Measurements from ENCODE around the gene SEPTIN8. TPM values are rescaled to one million over a fixed set of nuclear protein-coding genes. Genes with fewer than 3 reads are reported as not detected.

Gene SEPTIN8
- total and polyA plus RNA-seq, 2 of the 13 experiments (the other 11 are each of a cell fraction or from before 2014, with no cell fraction given), result 41.4 to 49.9 TPM

DNA sequence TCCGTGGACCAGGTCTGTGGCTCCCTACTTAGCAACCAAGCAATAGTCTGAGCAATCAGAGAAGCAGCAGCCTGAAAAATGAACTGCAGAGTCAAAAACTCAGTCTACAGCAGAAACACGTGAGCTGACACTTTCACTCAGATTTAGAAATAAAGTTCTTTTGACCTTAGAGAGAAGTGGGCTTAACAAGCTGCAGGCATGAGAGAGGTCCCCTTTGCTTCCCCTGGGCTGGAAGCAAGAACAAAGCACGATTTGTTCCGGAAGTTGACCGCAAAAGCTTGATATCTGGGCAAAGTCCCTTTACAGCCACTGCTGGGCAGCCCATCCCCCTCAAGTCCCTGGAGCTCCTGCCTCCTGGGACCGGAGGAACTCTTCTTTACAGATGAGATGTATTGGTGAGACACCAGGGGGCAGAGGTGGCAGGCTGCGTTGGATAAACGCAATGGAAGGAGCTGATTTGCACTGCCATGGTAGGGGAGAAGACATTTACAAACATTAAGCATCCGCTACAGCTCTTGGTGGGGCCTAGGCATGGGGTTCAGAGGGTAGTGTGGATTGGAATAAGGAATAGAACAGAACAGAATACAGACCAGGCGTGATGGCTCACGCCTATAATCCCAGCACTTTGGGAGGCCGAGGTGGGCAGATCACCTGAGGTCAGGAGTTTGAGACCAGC, 30.3 kb upstream of the SEPTIN8 start (continued):
- TF ChIP-seq, protein P1, sequence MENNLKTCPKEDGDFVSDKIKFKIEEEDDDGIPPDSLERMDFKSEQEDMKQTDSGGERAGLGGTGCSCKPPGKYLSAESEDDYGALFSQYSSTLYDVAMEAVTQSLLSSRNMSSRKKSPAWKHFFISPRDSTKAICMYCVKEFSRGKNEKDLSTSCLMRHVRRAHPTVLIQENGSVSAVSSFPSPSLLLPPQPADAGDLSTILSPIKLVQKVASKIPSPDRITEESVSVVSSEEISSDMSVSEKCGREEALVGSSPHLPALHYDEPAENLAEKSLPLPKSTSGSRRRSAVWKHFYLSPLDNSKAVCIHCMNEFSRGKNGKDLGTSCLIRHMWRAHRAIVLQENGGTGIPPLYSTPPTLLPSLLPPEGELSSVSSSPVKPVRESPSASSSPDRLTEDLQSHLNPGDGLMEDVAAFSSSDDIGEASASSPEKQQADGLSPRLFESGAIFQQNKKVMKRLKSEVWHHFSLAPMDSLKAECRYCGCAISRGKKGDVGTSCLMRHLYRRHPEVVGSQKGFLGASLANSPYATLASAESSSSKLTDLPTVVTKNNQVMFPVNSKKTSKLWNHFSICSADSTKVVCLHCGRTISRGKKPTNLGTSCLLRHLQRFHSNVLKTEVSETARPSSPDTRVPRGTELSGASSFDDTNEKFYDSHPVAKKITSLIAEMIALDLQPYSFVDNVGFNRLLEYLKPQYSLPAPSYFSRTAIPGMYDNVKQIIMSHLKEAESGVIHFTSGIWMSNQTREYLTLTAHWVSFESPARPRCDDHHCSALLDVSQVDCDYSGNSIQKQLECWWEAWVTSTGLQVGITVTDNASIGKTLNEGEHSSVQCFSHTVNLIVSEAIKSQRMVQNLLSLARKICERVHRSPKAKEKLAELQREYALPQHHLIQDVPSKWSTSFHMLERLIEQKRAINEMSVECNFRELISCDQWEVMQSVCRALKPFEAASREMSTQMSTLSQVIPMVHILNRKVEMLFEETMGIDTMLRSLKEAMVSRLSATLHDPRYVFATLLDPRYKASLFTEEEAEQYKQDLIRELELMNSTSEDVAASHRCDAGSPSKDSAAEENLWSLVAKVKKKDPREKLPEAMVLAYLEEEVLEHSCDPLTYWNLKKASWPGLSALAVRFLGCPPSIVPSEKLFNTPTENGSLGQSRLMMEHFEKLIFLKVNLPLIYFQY (CRISPR knock-in tag; IDR thresholded peaks at IDR 0.05; ENCODE audit: borderline replicate concordance), result peak; percentile 75; the same call in 1 of the 2 replicates
- TF ChIP-seq EZH2 (conservative IDR thresholded peaks at IDR 0.05; ENCODE audit: low read depth, low read length) (no peak), NFYC (CRISPR knock-in tag; IDR thresholded peaks at IDR 0.05) (peak; percentile 38; the same call in 1 of the 2 replicates), MAZ (IDR thresholded peaks at IDR 0.05; ENCODE audit: borderline replicate concordance, low read depth, low read length) (no peak), MAZ (CRISPR knock-in tag; IDR thresholded peaks at IDR 0.05; ENCODE audit: low read depth) (peak; percentile 82), THAP11 (CRISPR knock-in tag; IDR thresholded peaks at IDR 0.05) (peak; percentile 71), SNAI1 (CRISPR knock-in tag; IDR thresholded peaks at IDR 0.05; ENCODE audit: borderline replicate concordance) (no peak), ELF3 (CRISPR knock-in tag; IDR thresholded peaks at IDR 0.05) (peak; percentile 96), HIVEP1 (CRISPR knock-in tag; IDR thresholded peaks at IDR 0.05) (no peak), PHF8 (CRISPR knock-in tag; IDR thresholded peaks at IDR 0.05) (peak; percentile 7; the same call in 1 of the 2 replicates), ZNF629 (CRISPR knock-in tag; conservative IDR thresholded peaks at IDR 0.05) (peak; percentile 34), ZNF644 (CRISPR knock-in tag; IDR thresholded peaks at IDR 0.05; ENCODE audit: low read depth) (peak; percentile 84), HOXA3 (CRISPR knock-in tag; IDR thresholded peaks at IDR 0.05) (peak; percentile 87), ZZZ3 (CRISPR knock-in tag; IDR thresholded peaks at IDR 0.05; ENCODE audit: borderline replicate concordance) (no peak), MYC (CRISPR knock-in tag; IDR thresholded peaks at IDR 0.05; ENCODE audit: borderline replicate concordance) (peak; percentile 71; the same call in 1 of the 2 replicates), ZNF781 (CRISPR knock-in tag; IDR thresholded peaks at IDR 0.05; ENCODE audit: borderline replicate concordance, not compliant biosample characterization) (peak; percentile 50)
- TF ChIP-seq, protein P2, sequence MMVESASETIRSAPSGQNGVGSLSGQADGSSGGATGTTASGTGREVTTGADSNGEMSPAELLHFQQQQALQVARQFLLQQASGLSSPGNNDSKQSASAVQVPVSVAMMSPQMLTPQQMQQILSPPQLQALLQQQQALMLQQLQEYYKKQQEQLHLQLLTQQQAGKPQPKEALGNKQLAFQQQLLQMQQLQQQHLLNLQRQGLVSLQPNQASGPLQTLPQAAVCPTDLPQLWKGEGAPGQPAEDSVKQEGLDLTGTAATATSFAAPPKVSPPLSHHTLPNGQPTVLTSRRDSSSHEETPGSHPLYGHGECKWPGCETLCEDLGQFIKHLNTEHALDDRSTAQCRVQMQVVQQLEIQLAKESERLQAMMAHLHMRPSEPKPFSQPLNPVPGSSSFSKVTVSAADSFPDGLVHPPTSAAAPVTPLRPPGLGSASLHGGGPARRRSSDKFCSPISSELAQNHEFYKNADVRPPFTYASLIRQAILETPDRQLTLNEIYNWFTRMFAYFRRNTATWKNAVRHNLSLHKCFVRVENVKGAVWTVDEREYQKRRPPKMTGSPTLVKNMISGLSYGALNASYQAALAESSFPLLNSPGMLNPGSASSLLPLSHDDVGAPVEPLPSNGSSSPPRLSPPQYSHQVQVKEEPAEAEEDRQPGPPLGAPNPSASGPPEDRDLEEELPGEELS (CRISPR knock-in tag; IDR thresholded peaks at IDR 0.05), result peak; percentile 80
- TF ChIP-seq, protein P3, sequence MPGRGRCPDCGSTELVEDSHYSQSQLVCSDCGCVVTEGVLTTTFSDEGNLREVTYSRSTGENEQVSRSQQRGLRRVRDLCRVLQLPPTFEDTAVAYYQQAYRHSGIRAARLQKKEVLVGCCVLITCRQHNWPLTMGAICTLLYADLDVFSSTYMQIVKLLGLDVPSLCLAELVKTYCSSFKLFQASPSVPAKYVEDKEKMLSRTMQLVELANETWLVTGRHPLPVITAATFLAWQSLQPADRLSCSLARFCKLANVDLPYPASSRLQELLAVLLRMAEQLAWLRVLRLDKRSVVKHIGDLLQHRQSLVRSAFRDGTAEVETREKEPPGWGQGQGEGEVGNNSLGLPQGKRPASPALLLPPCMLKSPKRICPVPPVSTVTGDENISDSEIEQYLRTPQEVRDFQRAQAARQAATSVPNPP (CRISPR knock-in tag; IDR thresholded peaks at IDR 0.05), result no peak; the same call in 1 of the 2 replicates
- TF ChIP-seq, protein P4, sequence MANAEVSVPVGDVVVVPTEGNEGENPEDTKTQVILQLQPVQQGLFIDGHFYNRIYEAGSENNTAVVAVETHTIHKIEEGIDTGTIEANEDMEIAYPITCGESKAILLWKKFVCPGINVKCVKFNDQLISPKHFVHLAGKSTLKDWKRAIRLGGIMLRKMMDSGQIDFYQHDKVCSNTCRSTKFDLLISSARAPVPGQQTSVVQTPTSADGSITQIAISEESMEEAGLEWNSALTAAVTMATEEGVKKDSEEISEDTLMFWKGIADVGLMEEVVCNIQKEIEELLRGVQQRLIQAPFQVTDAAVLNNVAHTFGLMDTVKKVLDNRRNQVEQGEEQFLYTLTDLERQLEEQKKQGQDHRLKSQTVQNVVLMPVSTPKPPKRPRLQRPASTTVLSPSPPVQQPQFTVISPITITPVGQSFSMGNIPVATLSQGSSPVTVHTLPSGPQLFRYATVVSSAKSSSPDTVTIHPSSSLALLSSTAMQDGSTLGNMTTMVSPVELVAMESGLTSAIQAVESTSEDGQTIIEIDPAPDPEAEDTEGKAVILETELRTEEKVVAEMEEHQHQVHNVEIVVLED (CRISPR knock-in tag; IDR thresholded peaks at IDR 0.05; ENCODE audit: borderline replicate concordance), result peak; percentile 38; the same call in 1 of the 2 replicates
- TF ChIP-seq, protein P5, sequence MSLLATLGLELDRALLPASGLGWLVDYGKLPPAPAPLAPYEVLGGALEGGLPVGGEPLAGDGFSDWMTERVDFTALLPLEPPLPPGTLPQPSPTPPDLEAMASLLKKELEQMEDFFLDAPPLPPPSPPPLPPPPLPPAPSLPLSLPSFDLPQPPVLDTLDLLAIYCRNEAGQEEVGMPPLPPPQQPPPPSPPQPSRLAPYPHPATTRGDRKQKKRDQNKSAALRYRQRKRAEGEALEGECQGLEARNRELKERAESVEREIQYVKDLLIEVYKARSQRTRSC (CRISPR knock-in tag; IDR thresholded peaks at IDR 0.05; ENCODE audit: low read depth), result no peak

All from HepG2 (cell line).